IPS DF 6.9 (cell line): ENCODE results near the gene MYO1F.

Source experiments
- DNase-seq: peaks from one replicate; pipeline ENCODE4 v3.0.0-alpha.2; 2013; ENCODE audit warnings: low read depth, low spot score
- H3K27ac ChIP-seq: one replicate; pipeline ENCODE4 v1.5.1; 2013; ENCODE audit warnings: low read length, control low read depth
- H3K27me3 ChIP-seq: 2 replicates; pipeline ENCODE4 v1.6.1; 2013; ENCODE audit warnings: mild to moderate bottlenecking, low read length; ENCODE audit not compliant: control insufficient read depth, insufficient read depth
- H3K36me3 ChIP-seq: 2 replicates; pipeline ENCODE4 v1.6.1; 2013; ENCODE audit warnings: low read length; ENCODE audit not compliant: control insufficient read depth, insufficient read depth
- H3K4me1 ChIP-seq: 2 replicates; pipeline ENCODE4 v1.6.1; 2013; ENCODE audit warnings: low read length; ENCODE audit not compliant: control insufficient read depth, insufficient read depth
- H3K4me3 ChIP-seq: 2 replicates; pipeline ENCODE4 v1.5.1; 2013; ENCODE audit warnings: mild to moderate bottlenecking, low read length
- H3K9me3 ChIP-seq: 2 replicates; pipeline ENCODE4 v1.6.1; 2013; ENCODE audit warnings: low read length, inconsistent platforms; ENCODE audit not compliant: control insufficient read depth, insufficient read depth
- WGBS: extraction: QIAGEN DNeasy Blood & Tissue Kit; methylation state at CpG from one replicate; pipeline ENCODE4 v1.1.7; 2013; ENCODE audit warnings: mixed read lengths, missing lambda C conversion rate; ENCODE audit not compliant: insufficient read length, insufficient coverage; 5-methylcytosine and 5-hydroxymethylcytosine counted together

The MYO1F gene

GRCh38 chr19:8484331-8484894, 92.8 kb downstream of the MYO1F start:
- Histone ChIP-seq H3K9me3 (no peaks in the 10 kb centered on the region), H3K27ac (no peak overlapping the region), H3K4me1 (no peaks in the 10 kb centered on the region), H3K36me3 (peaks cover 49% of the 10 kb centered on the region), H3K27me3 (no peaks in the 10 kb centered on the region), H3K4me3 (no peak overlapping the region)
- no CpG with 5 or more reads among the region's 18 CpGs for WGBS
- no peak for DNase-seq

DNA sequence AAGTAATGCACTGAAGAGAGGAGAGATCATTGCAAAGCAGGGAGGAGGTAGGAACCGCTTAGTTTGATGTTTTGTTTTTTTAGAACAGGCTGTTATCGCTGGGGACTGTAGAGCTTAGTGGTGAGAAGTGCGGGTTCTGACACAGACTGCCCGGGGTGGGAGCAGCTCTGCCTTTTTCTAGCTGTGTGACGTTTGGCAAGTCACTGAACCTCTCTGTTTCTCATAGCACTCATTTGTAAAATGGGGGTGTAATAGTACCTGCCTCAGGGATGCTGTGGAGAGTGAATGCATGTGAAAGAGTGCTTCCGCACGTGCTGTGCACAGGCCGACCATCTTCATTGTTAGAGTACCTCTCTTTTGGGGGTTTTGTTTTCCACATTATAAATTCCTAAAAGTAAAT, 94.1 kb downstream of the MYO1F start:
- Histone ChIP-seq H3K36me3 (peaks cover 49% of the 10 kb centered on the region), H3K27me3 (no peaks in the 10 kb centered on the region), H3K9me3 (no peaks in the 10 kb centered on the region), H3K27ac (no peak overlapping the region), H3K4me3 (no peak overlapping the region), H3K4me1 (no peaks in the 10 kb centered on the region)
- WGBS, result no CpG with 5 or more reads among the region's 8 CpGs
- no peak for DNase-seq

- Histone ChIP-seq H3K4me1 (no peaks in the 10 kb centered on the region), H3K27ac (no peak overlapping the region), H3K36me3 (peaks cover 49% of the 10 kb centered on the region), H3K4me3 (no peak overlapping the region), H3K9me3 (no peaks in the 10 kb centered on the region), H3K27me3 (no peaks in the 10 kb centered on the region)
- WGBS, result no CpG with 5 or more reads among the region's 11 CpGs
- no peak for DNase-seq
These were observed 94.5 kb downstream of the MYO1F start for GRCh38 chr19:8482696-8483095.

- Histone ChIP-seq H3K27me3 (no peaks in the 10 kb centered on the region), H3K4me3 (no peak overlapping the region), H3K36me3 (peaks cover 47% of the 10 kb centered on the region), H3K9me3 (no peaks in the 10 kb centered on the region), H3K27ac (no peak overlapping the region), H3K4me1 (no peaks in the 10 kb centered on the region)
- no CpG with 5 or more reads among the region's 6 CpGs for WGBS
- no peak for DNase-seq
These were observed 95.6 kb downstream of the MYO1F start for GRCh38 chr19:8481616-8482015.

DNA sequence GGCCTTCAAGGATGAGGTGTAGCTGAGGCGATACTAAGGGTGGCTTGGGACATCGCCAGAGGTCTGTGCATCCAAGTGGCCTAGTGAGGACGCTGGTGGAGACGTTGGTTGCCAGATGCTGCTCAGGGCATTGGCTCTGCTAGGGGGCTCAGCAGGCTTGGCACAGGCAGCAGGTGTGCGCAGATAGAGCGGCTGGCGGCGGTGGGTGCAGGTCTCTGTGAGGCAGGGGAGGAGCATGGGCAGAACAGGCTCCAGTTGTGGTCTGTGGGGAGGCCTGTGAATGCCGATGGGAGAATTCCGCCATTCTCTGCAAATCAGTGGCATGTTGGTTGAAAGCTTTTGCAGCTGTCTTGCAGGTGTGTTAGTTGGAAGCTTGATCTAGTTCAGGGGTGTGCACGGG, 96.0 kb downstream of the MYO1F start:
- WGBS, result no CpG with 5 or more reads among the region's 11 CpGs
- Histone ChIP-seq H3K27ac (no peak overlapping the region), H3K27me3 (no peaks in the 10 kb centered on the region), H3K4me3 (no peak overlapping the region), H3K9me3 (no peaks in the 10 kb centered on the region), H3K4me1 (no peaks in the 10 kb centered on the region), H3K36me3 (peaks cover 46% of the 10 kb centered on the region)
- DNase-seq, result no peak

DNA sequence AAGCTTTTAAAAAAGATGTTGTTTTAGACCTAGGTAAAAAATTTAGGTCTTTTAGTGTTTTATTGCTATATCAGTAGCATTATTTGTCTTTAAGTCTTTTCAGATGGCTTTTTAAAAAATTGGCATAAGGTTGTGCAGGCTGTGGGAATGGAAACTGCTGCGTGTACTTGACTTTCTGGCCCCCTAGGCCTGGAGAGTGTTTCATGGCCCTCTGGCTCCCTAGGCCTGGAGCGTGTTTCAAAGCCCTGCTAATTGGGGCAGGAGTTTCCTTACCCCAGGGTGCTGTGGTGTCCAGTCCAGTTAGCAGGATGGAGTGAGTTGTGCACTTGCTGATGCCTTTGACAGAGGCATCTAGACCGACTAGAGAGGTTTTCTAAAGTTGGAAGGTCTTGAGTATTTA, 98.6 kb downstream of the MYO1F start:
- Histone ChIP-seq H3K9me3 (no peaks in the 10 kb centered on the region), H3K4me1 (no peaks in the 10 kb centered on the region), H3K27ac (no peak overlapping the region), H3K4me3 (no peak overlapping the region), H3K36me3 (peaks cover 44% of the 10 kb centered on the region), H3K27me3 (no peaks in the 10 kb centered on the region)
- no peak for DNase-seq
- WGBS, result no CpG with 5 or more reads among the region's 3 CpGs

DNA sequence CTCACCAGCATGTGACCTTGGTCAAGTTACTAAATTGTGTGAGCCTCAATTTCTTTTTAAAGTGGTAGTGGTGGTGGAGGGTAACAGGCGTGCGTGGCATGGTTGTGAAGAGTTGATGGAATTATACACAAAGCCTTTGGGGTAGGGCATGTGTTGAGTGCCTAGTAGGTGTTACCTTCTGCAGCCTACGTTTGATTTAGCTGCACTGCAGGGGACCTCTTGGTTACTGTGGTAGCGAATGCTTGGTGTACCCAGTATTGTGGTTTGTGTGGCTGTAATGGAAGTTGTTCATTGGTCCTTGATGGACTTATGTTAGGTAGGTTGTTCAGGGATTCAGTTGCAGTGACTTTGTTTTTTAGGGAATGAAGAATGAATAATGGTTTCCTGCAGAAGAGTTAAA, 99.4 kb downstream of the MYO1F start:
- Histone ChIP-seq H3K9me3 (no peaks in the 10 kb centered on the region), H3K27ac (no peak overlapping the region), H3K4me3 (no peak overlapping the region), H3K27me3 (no peaks in the 10 kb centered on the region), H3K4me1 (no peaks in the 10 kb centered on the region), H3K36me3 (peaks cover 43% of the 10 kb centered on the region)
- no peak for DNase-seq
- no CpG with 5 or more reads among the region's 4 CpGs for WGBS

- Histone ChIP-seq H3K4me1 (no peaks in the 10 kb centered on the region), H3K36me3 (peaks cover 40% of the 10 kb centered on the region), H3K27me3 (no peaks in the 10 kb centered on the region), H3K27ac (no peak overlapping the region), H3K9me3 (no peaks in the 10 kb centered on the region), H3K4me3 (no peak overlapping the region)
- WGBS, result no CpG with 5 or more reads among the region's 8 CpGs
- DNase-seq, result no peak
These were observed 100.7 kb downstream of the MYO1F start for GRCh38 chr19:8476524-8476923.

DNA sequence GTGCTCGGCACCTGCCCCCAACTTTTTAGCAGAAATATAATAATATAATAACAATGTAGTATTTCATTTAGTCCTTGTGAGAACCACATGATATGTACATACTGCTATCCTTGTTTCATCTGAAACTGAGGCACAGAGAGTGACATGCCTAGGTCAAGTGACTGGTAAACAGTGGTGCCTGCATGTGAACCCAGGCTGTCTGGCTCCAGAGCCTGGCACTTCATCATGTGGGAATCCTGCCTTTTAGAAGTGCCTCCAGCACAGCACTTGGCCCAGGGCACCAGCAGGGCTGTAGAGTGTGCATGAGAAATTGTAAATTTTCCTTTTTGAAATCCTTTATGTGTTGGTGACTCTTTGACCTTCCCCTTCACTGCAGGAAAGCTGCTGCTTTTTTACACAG, 102.2 kb downstream of the MYO1F start:
- Histone ChIP-seq H3K27me3 (no peaks in the 10 kb centered on the region), H3K4me1 (no peaks in the 10 kb centered on the region), H3K27ac (no peak overlapping the region), H3K36me3 (peaks cover 41% of the 10 kb centered on the region), H3K9me3 (no peaks in the 10 kb centered on the region), H3K4me3 (no peak overlapping the region)
- no peak for DNase-seq
- no CpG with 5 or more reads among the region's 1 CpG for WGBS

DNA sequence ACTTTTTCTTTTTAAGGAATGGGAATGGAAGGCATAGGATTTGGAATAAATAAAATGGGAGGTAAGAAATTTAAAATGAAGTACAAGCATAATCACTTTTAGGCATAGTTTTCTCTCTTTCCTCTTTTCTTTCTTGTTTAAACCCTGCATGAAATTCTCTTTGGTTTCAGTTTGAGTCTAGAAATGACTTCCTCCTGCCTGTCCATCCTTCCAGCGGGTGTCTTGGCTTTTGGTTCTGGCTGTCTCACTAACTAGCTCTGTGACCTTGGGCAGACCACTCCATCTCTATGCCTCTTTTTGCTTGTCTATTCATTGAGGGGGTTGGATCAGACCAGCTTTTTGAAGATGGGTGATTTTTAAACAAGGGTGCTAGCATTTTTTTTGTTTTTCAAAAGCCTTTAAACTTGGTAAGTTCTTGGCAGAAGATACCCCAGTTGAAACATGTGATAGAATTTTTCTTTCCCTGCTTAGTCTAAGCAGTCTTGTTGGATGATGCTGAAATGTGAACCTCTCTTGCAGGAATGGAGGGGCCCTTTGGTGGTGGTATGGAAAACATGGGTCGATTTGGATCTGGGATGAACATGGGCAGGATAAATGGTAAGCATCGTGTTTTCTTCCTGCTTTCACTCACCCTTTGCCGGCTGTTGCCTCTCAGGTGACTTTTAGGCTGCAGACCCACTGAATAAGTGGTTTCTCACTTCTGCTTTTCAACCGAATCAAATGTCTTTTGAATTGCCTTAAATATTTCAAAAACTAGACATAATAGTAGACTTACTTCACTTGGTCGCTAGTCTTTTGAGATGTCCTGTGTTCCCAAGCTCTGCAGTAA, 103.4 kb downstream of the MYO1F start:
- Histone ChIP-seq H3K9me3 (0 out of 2 replicates have a peak, but pooled peaks cover 1% of the 10 kb centered on the region), H3K4me3 (no peak overlapping the region), H3K27ac (no peak overlapping the region), H3K36me3 (peaks cover 53% of the 10 kb centered on the region), H3K4me1 (no peaks in the 10 kb centered on the region), H3K27me3 (no peaks in the 10 kb centered on the region)
- no CpG with 5 or more reads among the region's 6 CpGs for WGBS
- DNase-seq, result no peak
